NCI-H2107 treated with DMSO at 0.1 percent for 48 hours (cell line): ENCODE measurements around the gene NUCB1.

Experiments used
- DNase-seq: peaks from one replicate; lab custom pipeline; 2025; ENCODE audit not compliant: unreplicated experiment; lab: John Stamatoyannopoulos, UW

The NUCB1 gene

DNA sequence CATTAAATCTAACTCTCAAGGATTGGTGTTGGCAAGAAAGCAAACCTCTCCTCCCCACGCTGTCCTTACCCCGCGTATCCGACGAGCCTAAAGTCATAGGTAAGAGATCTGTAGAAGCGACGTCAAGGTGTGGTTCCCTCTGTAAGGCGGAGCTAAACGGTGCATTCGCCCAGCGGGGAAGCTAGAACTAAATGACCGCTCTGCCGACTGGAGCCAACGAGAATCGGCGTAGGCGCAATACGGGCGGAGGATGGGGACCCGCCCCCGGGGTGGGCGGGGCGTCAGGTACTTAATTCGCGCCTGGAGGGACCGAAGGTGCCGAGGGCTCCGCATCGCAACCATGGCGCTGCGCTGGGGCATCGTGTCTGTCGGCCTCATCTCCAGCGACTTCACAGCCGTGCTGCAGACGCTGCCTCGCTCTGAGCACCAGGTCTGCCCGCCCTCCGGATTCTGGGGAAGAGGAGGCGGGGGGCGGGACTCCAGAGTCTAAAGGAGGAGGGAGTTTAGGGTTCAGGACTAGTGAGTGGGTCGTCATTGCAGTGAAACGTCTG, 33.3 kb downstream of the NUCB1 start, which contains the start of gene DHDH:
Gene DHDH (plus strand): TSS at position 318 of the 551 bp plus-strand sequence. CDS start 23 bp downstream, at position 341.
- peak; percentile 88 for DNase-seq

DNA sequence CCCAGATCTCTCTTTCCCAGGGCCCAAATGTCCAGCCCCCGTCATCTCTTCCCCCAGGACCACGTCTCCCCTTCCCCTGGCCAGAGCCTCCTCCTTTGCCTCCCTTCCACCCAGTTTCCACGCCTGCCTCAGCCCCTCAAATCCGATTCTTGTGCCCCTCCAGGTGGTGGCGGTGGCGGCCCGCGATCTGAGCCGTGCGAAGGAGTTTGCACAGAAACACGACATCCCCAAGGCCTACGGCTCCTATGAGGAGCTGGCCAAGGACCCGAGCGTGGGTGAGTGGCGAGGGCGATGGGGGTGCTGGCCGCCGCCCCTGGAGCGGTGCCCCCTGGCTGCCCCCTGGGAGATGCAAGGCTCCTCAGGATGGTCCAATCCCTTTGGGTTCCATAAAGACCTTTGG, 34.7 kb downstream of the NUCB1 start:
- DNase-seq, result no peak

GRCh38 chr19:48935864-48936263, 35.8 kb downstream of the NUCB1 start:
- DNase-seq, result no peak

GRCh38 chr19:48938256-48938655, 38.1 kb downstream of the NUCB1 start:
- DNase-seq, result no peak

GRCh38 chr19:48940902-48941301, 40.8 kb downstream of the NUCB1 start:
- no peak for DNase-seq

- no peak for DNase-seq
Measured at GRCh38 chr19:48943081-48943480, 43.0 kb downstream of the NUCB1 start.

- no peak for DNase-seq
Measured at GRCh38 chr19:48945415-48945814, 45.3 kb downstream of the NUCB1 start.

DNA sequence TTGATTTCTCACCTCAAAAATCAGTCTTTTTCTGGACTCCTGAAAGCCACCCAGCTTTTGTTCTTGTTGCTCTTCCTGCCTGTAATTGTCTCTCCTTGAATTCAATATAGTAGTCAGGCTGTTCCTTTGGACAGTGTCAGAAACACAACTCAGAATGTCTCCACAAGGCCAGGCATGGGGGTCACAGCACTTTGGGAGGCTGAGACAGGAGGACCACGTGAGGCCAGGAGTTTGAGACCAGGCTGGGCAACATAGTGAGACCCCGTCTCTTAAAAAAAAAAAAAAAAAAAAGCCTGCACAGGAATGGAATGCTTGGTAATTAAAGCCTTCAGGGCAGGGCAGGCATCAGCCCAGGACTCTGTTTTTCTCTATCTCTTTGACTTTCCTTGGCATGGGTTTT, 45.7 kb downstream of the NUCB1 start:
- DNase-seq, result no peak

- DNase-seq, result no peak
Measured at GRCh38 chr19:48946463-48947257, 46.5 kb downstream of the NUCB1 start.

GRCh38 chr19:48947258-48947542, 47.1 kb downstream of the NUCB1 start:
- no peak for DNase-seq

DNA sequence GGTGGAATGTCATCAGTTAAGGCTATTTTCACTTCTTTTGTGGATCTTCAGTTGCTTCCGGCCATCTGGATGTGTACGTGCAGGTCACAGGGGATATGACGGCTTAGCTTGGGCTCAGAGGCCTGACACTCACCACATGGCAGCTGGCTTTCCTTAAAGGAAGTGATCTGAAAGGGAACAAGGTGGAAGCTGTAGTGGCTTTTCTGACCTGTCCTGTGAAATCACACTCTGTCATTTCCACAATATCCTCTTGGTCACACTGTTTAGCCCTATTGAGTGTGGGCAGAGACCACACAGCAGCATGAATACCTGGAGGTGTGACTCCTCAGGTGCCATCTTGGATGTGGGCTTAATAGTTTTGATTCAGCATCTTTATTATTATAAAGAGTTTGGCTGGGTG, 50.0 kb downstream of the NUCB1 start:
- no peak for DNase-seq

DNA sequence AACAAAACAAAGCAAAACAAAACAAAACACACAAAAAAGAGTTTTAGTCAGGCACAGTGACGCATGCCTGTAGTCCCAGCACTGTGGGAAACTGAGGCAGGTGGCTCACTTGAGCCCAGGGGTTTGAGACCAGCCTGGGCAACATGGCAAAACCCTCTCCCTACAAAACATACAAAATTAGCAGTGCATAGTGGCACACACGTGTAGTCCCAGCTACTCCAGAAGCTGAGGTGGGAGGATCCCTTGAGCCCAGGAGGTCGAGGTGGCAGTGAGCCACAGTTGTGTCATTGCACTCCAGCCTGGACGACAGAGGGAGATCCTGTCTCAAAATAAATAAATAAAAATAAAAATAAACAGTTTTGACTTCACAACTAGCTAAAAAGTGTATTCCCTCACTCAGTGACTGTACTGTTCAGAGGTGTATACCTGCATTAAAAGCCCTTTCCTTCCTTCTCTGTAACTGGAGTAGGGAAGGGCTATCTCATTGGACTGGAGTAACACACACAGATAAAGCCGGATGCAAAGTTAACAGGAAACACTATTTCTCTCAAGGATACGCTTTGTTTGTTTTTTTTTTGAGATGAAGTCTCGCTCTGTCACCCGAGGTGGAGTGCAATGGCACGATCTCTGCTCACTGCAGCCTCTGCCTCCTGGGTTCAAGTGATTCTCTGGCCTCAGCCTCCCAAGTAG, 50.9 kb downstream of the NUCB1 start:
- DNase-seq, result no peak

DNA sequence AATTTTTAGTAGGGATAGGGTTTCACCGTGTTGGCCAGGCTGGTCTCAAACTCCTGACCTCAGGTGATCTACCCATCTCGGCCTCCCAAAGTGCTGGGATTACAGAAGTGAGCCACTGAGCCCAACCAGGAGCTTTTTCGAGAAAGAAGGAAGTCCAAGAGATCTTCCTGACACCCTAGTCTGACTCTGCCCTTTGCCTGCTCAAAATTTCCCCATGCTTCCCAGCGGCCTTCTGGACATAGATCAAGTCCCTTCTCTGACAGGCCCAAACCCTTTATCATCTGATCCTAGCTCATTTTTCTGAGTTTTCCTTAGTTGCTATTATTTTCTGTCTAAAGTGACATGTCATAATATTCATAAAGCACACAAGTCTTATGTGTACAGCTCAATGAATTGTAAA, 53.0 kb downstream of the NUCB1 start:
- no peak for DNase-seq

- no peak for DNase-seq
Measured at GRCh38 chr19:48953990-48954594, 54.0 kb downstream of the NUCB1 start.

DNA sequence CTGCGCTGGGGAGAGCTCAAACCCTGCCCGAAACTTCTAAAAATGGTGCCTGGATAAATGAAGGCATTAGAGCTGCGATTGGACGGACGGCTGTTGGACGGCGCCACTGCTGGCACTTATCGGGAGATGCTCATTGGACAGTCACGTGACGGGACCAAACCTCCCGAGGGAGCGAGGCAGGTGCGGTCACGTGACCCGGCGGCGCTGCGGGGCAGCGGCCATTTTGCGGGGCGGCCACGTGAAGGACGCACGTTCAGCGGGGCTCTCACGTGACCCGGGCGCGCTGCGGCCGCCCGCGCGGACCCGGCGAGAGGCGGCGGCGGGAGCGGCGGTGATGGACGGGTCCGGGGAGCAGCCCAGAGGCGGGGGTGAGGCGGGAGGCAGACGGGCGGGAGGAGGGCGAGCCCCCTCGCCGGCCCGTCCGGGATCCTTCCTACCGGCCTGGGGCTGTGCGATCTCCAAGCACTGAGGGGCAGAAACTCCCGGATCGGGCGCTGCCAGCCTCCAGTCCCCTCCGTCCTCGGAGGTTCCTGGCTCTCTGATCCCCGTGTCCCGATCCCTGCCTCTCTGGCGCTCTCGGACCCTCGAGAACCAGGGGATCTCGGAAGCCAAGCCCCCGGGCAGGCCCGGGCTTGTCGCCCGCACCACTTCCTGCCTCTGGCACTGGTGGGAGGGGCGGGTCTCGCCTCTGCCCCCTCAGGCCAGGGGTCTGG, 54.6 kb downstream of the NUCB1 start, which contains the start of gene BAX:
Gene BAX (plus strand): TSS at position 281 of the 713 bp plus-strand sequence. CDS start 54 bp downstream, at position 335.
- DNase-seq, result peak; percentile 89

GRCh38 chr19:48955308-48955958, 55.3 kb downstream of the NUCB1 start:
- DNase-seq, result no peak

DNA sequence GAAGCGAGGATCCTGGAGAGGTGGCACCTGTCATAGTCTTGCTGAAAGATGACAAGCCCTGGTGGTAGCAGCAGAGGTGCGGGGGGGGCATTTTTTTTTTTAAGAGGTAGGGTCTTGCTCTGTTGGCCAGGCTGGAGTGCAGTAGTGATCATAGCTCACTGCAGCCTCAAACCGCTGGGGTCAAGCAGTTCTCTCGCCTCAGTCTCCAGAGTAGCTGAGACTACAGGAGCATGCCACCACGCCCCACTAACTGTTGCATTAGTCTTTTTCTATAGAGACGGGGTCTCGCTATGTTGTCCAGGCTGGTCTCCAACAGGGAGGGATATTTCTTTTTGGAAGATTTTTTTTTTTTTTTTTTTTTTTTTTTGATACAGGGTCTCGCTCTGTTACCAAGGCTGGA, 57.9 kb downstream of the NUCB1 start:
- no peak for DNase-seq

DNA sequence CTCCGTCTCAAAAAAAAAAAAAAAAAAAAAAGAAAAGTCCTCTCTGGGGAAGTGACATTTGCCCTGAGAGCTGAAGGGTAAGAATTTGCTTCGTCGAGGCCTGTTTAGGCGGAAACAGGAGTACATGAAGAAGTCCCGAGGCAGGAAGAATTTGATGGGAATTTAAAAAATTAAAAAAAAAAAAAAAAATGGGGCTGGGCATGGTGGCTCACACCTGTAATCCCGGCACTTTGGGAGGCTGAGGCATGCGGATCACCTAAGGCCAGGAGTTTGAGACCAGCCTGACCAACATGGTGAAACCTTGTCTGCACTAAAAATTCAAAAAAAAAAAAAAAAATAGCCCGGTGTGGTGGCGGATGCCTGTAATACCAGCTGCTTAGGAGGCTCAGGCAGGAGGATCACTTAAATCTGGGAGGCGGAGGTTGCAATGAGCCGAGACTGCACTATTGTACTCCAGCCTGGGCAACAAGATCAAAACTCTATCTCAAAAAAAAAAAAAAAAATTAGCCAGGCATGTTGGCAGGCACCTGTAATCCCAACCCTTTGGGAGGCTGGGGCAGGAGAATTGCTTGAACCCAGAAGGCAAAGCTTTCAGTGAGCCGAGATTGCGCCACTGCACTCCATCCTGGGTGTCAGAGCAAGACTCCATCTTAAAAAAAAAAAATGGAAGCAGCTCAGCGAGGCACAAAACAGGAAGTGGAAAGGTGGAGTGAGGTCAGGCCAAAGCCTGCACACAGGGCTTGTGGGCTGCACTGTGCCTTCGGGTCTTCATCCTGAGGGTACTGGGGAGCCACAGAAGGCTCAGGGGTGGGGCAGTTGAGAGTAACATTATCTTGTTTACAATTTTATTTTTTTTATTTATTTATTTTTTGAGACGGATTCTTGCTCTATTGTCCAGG, 59.5 kb downstream of the NUCB1 start:
- no peak for DNase-seq

- DNase-seq, result no peak
Measured at GRCh38 chr19:48961051-48961649, 61.0 kb downstream of the NUCB1 start.
